GM12878 (cell line): Measurements from ENCODE around the gene SBNO1. TPM values are rescaled to one million over a fixed set of nuclear protein-coding genes. Genes with fewer than 3 reads are reported as not detected.

Experiments
- CBX3 ChIP-seq: fragments of 200-600 bp; sonication (generic); IDR thresholded peaks from 2 replicates; pipeline ENCODE4 v1.6.1; 2016; ENCODE audit warnings: low read depth, borderline replicate concordance
- CREB1 ChIP-seq: IDR thresholded peaks from 2 replicates; pipeline ENCODE4 v1.6.1; 2012; ENCODE audit warnings: low read depth, mild to moderate bottlenecking, inconsistent platforms
- EED ChIP-seq: sonication (generic); IDR thresholded peaks from 2 replicates; pipeline ENCODE4 v1.6.1; 2016; ENCODE audit warnings: antibody characterized with exemption, low read depth
- HCFC1 ChIP-seq: fragments of 150-350 bp; IDR thresholded peaks from 2 replicates; pipeline ENCODE4 v1.6.1; 2014; ENCODE audit warnings: low read length
- HDAC6 ChIP-seq: fragments of 200-600 bp; sonication (generic); IDR thresholded peaks from one replicate; pipeline ENCODE4 v1.8.0; 2017; ENCODE audit warnings: antibody characterized with exemption; ENCODE audit not compliant: unreplicated experiment
- NFXL1 ChIP-seq: fragments of 450-650 bp; IDR thresholded peaks from 2 replicates; pipeline ENCODE4 v1.6.1; 2017; ENCODE audit warnings: antibody characterized with exemption, mild to moderate bottlenecking, borderline replicate concordance
- NR2C1 ChIP-seq: fragments of 450-650 bp; IDR thresholded peaks from 2 replicates; pipeline ENCODE4 v1.6.1; 2017; ENCODE audit warnings: antibody characterized with exemption, mild to moderate bottlenecking, moderate library complexity
- PML ChIP-seq: IDR thresholded peaks from 2 replicates; pipeline ENCODE4 v1.6.1; 2012; ENCODE audit warnings: low read length, inconsistent platforms
- POLR2AphosphoS5 ChIP-seq: IDR thresholded peaks from 2 replicates; pipeline ENCODE4 v1.6.1; 2011; ENCODE audit warnings: mild to moderate bottlenecking, low read length, inconsistent platforms
- RFX5 ChIP-seq: IDR thresholded peaks from 2 replicates; pipeline ENCODE4 v1.6.1; 2011; ENCODE audit warnings: low read depth, low read length, improper control_type of control experiment
- SMAD5 ChIP-seq: IDR thresholded peaks from 2 replicates; pipeline ENCODE4 v1.6.1; 2016; ENCODE audit warnings: antibody characterized with exemption, low read depth
- SP1 ChIP-seq: IDR thresholded peaks from one replicate; pipeline ENCODE4 v1.6.1; 2011; ENCODE audit warnings: low read depth, low read length
- SUZ12 ChIP-seq: fragments of 200-600 bp; sonication (generic); IDR thresholded peaks from one replicate; pipeline ENCODE4 v1.6.1; 2018; ENCODE audit warnings: antibody characterized with exemption, mild to moderate bottlenecking; ENCODE audit not compliant: unreplicated experiment
- TAF1 ChIP-seq: IDR thresholded peaks from 2 replicates; pipeline ENCODE4 v1.6.1; 2011; ENCODE audit warnings: mild to moderate bottlenecking, low read depth, low read length, borderline replicate concordance
- TCF12 ChIP-seq: IDR thresholded peaks from 2 replicates; pipeline ENCODE4 v1.6.1; 2011; ENCODE audit warnings: low read depth, mild to moderate bottlenecking, low read length
- TCF3 ChIP-seq: IDR thresholded peaks from 2 replicates; pipeline ENCODE4 v1.6.1; 2012; ENCODE audit warnings: low read depth, mild to moderate bottlenecking, low read length, borderline replicate concordance; ENCODE audit not compliant: insufficient read depth
- TCF7 ChIP-seq: IDR thresholded peaks from 2 replicates; pipeline ENCODE4 v1.6.1; 2014; ENCODE audit warnings: antibody characterized with exemption, borderline replicate concordance
- ZZZ3 ChIP-seq: IDR thresholded peaks from 2 replicates; pipeline ENCODE4 v1.6.1; 2011; ENCODE audit warnings: low read depth; ENCODE audit not compliant: control insufficient read depth, insufficient read length
- polyA plus RNA-seq, 11 experiments: library from polyadenylated mRNA; depleted of rRNA in 4 of 11; unstranded in 6 of 11; stranded (reverse) in 5 of 11; fragments of >200 nt; fragmentation: Nextera tagmentation in 4 of 11; fragmentation: Illumina TruSeq in 1 of 11; extraction: Ambion mirVana in 4 of 11; extraction: Trizol in 1 of 11; gene quantifications; 1 replicate in 1 of 11; 2 replicates in 10 of 11; pipeline versions ENCODE4 v1.2.1 to v1.2.3, GENCODE V29; 2011 to 2016; ENCODE audit warnings: inconsistent platforms in 2 of 11, missing spikeins in 2 of 11, low read depth in 1 of 11
- total RNA-seq, 4 experiments: library from RNA; depleted of rRNA in 3 of 4; stranded (reverse); fragments of >200 nt in 3 of 4; fragmentation: Illumina TruSeq in 1 of 4; extraction: Trizol in 1 of 4; gene quantifications; 2 replicates each; pipeline versions ENCODE4 v1.2.1 to v1.2.3, GENCODE V29; 2013 to 2021
- TF ChIP-seq, protein P1 (sequence below): fragments of 450-650 bp; formaldehyde crosslinking; IDR thresholded peaks from 2 replicates; pipeline ENCODE4 v1.4.0; 2020; ENCODE audit warnings: mild to moderate bottlenecking, moderate library complexity
- TF ChIP-seq, protein P2 (sequence below): IDR thresholded peaks from 2 replicates; pipeline ENCODE4 v1.6.1; 2011; ENCODE audit warnings: borderline replicate concordance, low read depth, mild to moderate bottlenecking, moderate library complexity, mixed read lengths, low read length; ENCODE audit not compliant: insufficient read depth; ENCODE audit errors: extremely low read length
- TF ChIP-seq, protein P3 (sequence below): fragments of 450-650 bp; IDR thresholded peaks from 2 replicates; pipeline ENCODE4 v1.6.1; 2016; ENCODE audit warnings: mild to moderate bottlenecking, moderate library complexity, borderline replicate concordance
- TF ChIP-seq, protein P4 (sequence below): IDR thresholded peaks from 2 replicates; pipeline ENCODE4 v1.6.1; 2011; ENCODE audit warnings: low read depth, low read length, improper control_type of control experiment, borderline replicate concordance

Gene SBNO1
- total and polyA plus RNA-seq, 10 of the 15 experiments (the other 5 are each of a cell fraction or from before 2014, with no cell fraction given) = 7.5 to 39.7 (median 20.9) TPM

DNA sequence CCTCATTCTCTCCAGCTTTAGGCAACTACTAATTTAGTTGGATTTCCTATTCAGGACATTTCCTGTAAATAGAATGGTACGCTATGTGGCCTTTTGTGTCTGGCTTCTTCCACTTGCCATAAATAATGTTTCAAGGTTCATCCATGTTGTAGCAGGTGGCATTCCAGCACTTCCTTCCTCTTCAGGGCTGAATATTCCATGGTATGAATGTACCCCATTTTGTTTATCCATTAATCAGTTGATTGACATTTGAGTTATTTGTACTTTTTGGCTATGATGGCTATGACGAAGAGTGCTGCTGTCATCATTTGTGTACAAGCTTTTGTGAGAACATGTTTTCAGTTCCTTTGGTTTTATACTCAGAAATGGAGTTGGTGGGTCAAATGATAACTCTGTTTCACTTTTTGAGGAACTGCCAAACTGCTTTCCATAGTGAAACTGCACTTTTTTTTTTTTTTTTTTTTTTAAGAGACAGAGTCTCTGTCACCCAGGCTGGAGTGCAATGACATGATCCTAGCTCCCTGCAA, 86.5 kb downstream of the SBNO1 start (continued):
- TF ChIP-seq, protein P1, sequence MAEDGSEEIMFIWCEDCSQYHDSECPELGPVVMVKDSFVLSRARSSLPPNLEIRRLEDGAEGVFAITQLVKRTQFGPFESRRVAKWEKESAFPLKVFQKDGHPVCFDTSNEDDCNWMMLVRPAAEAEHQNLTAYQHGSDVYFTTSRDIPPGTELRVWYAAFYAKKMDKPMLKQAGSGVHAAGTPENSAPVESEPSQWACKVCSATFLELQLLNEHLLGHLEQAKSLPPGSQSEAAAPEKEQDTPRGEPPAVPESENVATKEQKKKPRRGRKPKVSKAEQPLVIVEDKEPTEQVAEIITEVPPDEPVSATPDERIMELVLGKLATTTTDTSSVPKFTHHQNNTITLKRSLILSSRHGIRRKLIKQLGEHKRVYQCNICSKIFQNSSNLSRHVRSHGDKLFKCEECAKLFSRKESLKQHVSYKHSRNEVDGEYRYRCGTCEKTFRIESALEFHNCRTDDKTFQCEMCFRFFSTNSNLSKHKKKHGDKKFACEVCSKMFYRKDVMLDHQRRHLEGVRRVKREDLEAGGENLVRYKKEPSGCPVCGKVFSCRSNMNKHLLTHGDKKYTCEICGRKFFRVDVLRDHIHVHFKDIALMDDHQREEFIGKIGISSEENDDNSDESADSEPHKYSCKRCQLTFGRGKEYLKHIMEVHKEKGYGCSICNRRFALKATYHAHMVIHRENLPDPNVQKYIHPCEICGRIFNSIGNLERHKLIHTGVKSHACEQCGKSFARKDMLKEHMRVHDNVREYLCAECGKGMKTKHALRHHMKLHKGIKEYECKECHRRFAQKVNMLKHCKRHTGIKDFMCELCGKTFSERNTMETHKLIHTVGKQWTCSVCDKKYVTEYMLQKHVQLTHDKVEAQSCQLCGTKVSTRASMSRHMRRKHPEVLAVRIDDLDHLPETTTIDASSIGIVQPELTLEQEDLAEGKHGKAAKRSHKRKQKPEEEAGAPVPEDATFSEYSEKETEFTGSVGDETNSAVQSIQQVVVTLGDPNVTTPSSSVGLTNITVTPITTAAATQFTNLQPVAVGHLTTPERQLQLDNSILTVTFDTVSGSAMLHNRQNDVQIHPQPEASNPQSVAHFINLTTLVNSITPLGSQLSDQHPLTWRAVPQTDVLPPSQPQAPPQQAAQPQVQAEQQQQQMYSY (CRISPR knock-in tag) = no peak
- TF ChIP-seq TCF12 (no peak), SP1 (peak; percentile 38), TCF3 (0 out of 2 replicates have a peak, but pooled peaks have one; percentile 49), TCF7 (no peak), SUZ12 (no peak), NR2C1 (no peak), PML (0 out of 2 replicates have a peak, but pooled peaks have one; percentile 46), HDAC6 (no peak), EED (peak; percentile 69), HCFC1 (no peak), SMAD5 (no peak), CBX3 (no peak), ZZZ3 (no peak), POLR2AphosphoS5 (no peak), RFX5 (no peak), NFXL1 (no peak), CREB1 (peak; percentile 98), TAF1 (no peak)
- TF ChIP-seq, protein P2, sequence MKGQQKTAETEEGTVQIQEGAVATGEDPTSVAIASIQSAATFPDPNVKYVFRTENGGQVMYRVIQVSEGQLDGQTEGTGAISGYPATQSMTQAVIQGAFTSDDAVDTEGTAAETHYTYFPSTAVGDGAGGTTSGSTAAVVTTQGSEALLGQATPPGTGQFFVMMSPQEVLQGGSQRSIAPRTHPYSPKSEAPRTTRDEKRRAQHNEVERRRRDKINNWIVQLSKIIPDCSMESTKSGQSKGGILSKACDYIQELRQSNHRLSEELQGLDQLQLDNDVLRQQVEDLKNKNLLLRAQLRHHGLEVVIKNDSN = no peak
- TF ChIP-seq, protein P3, sequence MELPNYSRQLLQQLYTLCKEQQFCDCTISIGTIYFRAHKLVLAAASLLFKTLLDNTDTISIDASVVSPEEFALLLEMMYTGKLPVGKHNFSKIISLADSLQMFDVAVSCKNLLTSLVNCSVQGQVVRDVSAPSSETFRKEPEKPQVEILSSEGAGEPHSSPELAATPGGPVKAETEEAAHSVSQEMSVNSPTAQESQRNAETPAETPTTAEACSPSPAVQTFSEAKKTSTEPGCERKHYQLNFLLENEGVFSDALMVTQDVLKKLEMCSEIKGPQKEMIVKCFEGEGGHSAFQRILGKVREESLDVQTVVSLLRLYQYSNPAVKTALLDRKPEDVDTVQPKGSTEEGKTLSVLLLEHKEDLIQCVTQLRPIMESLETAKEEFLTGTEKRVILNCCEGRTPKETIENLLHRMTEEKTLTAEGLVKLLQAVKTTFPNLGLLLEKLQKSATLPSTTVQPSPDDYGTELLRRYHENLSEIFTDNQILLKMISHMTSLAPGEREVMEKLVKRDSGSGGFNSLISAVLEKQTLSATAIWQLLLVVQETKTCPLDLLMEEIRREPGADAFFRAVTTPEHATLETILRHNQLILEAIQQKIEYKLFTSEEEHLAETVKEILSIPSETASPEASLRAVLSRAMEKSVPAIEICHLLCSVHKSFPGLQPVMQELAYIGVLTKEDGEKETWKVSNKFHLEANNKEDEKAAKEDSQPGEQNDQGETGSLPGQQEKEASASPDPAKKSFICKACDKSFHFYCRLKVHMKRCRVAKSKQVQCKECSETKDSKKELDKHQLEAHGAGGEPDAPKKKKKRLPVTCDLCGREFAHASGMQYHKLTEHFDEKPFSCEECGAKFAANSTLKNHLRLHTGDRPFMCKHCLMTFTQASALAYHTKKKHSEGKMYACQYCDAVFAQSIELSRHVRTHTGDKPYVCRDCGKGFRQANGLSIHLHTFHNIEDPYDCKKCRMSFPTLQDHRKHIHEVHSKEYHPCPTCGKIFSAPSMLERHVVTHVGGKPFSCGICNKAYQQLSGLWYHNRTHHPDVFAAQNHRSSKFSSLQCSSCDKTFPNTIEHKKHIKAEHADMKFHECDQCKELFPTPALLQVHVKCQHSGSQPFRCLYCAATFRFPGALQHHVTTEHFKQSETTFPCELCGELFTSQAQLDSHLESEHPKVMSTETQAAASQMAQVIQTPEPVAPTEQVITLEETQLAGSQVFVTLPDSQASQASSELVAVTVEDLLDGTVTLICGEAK = peak; percentile 17; the same call in 1 of the 2 replicates
- TF ChIP-seq, protein P4, sequence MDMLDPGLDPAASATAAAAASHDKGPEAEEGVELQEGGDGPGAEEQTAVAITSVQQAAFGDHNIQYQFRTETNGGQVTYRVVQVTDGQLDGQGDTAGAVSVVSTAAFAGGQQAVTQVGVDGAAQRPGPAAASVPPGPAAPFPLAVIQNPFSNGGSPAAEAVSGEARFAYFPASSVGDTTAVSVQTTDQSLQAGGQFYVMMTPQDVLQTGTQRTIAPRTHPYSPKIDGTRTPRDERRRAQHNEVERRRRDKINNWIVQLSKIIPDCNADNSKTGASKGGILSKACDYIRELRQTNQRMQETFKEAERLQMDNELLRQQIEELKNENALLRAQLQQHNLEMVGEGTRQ = no peak
